GM23248 (cell line): Measurements from ENCODE around the gene CCNG2. TPM values are rescaled to one million over a fixed set of nuclear protein-coding genes. Genes with fewer than 3 reads are reported as not detected.

Experiments
- DNase-seq: peaks from one replicate; pipeline ENCODE4 v3.0.0-alpha.2; 2015
- H2AFZ ChIP-seq: fragments of 200-600 bp; sonication (generic); 2 replicates; pipeline ENCODE4 v1.6.1; 2016; ENCODE audit warnings: antibody characterized with exemption
- H3F3A ChIP-seq: fragments of 200-600 bp; sonication (generic); 2 replicates; pipeline ENCODE4 v1.6.1; 2016; ENCODE audit warnings: mild to moderate bottlenecking, antibody characterized with exemption, mixed run types; ENCODE audit not compliant: insufficient read depth
- H3K27ac ChIP-seq: fragments of 200-600 bp; sonication (generic); 2 replicates; pipeline ENCODE4 v1.5.1; 2016; ENCODE audit warnings: mild to moderate bottlenecking
- H3K27me3 ChIP-seq: fragments of 200-600 bp; sonication (generic); replicated peaks from 2 replicates; pipeline ENCODE4 v1.6.1; 2016; ENCODE audit warnings: mild to moderate bottlenecking; ENCODE audit not compliant: insufficient read depth
- H3K36me3 ChIP-seq: fragments of 200-600 bp; sonication (generic); 2 replicates; pipeline ENCODE4 v1.6.1; 2016; ENCODE audit warnings: low read depth, mild to moderate bottlenecking
- H3K4me1 ChIP-seq: fragments of 200-600 bp; sonication (generic); 2 replicates; pipeline ENCODE4 v1.6.1; 2016; ENCODE audit warnings: mild to moderate bottlenecking; ENCODE audit not compliant: insufficient read depth
- H3K4me2 ChIP-seq: fragments of 200-600 bp; sonication (generic); one replicate; pipeline ENCODE4 v1.6.1; 2016; ENCODE audit warnings: mild to moderate bottlenecking; ENCODE audit not compliant: unreplicated experiment
- H3K4me3 ChIP-seq: fragments of 200-600 bp; sonication (generic); 2 replicates; pipeline ENCODE4 v1.5.1; 2016; ENCODE audit warnings: mild to moderate bottlenecking
- H3K79me2 ChIP-seq: fragments of 200-600 bp; sonication (generic); 2 replicates; pipeline ENCODE4 v1.6.1; 2016; ENCODE audit warnings: mild to moderate bottlenecking; ENCODE audit not compliant: insufficient read depth
- H3K9ac ChIP-seq: fragments of 200-600 bp; sonication (generic); 2 replicates; pipeline ENCODE4 v1.6.1; 2016; ENCODE audit warnings: mild to moderate bottlenecking
- H3K9me2 ChIP-seq: fragments of 200-600 bp; sonication (generic); 2 replicates; pipeline ENCODE4 v1.6.1; 2016; ENCODE audit warnings: mixed run types, mild to moderate bottlenecking, moderate library complexity; ENCODE audit not compliant: insufficient read depth
- H3K9me3 ChIP-seq: fragments of 200-600 bp; sonication (generic); one replicate; pipeline ENCODE4 v1.6.1; 2017; ENCODE audit warnings: low read depth
- H4K20me1 ChIP-seq: fragments of 200-600 bp; sonication (generic); 2 replicates; pipeline ENCODE4 v1.6.0; 2016; ENCODE audit not compliant: insufficient read depth
- EZH2 ChIP-seq: fragments of 200-600 bp; sonication (generic); IDR thresholded peaks from 2 replicates; pipeline ENCODE4 v1.6.1; 2018; ENCODE audit warnings: antibody characterized with exemption, mild to moderate bottlenecking; ENCODE audit not compliant: insufficient read depth, poor library complexity, severe bottlenecking
- EZH2phosphoT487 ChIP-seq: fragments of 200-600 bp; sonication (generic); IDR thresholded peaks from 2 replicates; pipeline ENCODE4 v1.6.1; 2018; ENCODE audit warnings: antibody characterized with exemption, moderate library complexity, mild to moderate bottlenecking, low read depth; ENCODE audit not compliant: insufficient read depth
- WGBS, 2 experiments: methylation state at CpG; one replicate each; pipeline ENCODE4 v1.1.6; 2015 to 2017; ENCODE audit warnings: low lambda C conversion rate in 2 of 2, low coverage in 1 of 2; ENCODE audit errors: missing lambda C conversion rate in 2 of 2; 5-methylcytosine and 5-hydroxymethylcytosine counted together
- in situ Hi-C: fragments of 300-500 bp; cut with MboI; formaldehyde crosslinking; loops from 2 replicates; pipeline ENCODE4 v1.15.0; 2020
- polyA plus RNA-seq: library from polyadenylated mRNA; unstranded; fragments of >200 nt; fragmentation: Nextera tagmentation; extraction: Ambion mirVana; gene quantifications from 2 replicates; pipeline ENCODE4 v1.2.1, GENCODE V29; 2016
- total RNA-seq: library from RNA; depleted of rRNA; stranded (reverse); fragments of >200 nt; shearing (Covaris generic); gene quantifications from 2 replicates; pipeline ENCODE4 v1.2.3, GENCODE V29; 2014

Gene CCNG2
- total and polyA plus RNA-seq, 2 experiments from 2014 or later: 32.6 to 40.0 TPM

DNA sequence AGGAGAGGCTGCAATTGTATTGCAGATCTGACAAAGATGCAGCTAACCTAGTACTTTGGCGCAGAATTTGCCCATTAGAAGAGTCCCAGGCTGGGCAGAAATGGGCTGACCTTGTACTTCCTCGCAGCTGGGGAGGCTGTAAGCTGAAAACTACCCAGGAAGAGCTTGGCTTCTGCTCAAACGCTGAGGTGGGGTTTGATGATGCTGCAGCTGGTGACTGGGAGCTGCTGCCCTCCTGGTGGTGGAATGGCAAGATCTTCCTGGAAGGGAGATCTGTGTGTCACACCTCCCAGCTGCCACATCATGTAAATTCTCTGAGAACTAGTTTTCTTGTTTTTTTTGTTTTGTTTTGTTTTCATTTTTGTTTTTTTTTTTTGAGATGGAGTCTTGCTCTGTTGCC, 17.4 kb downstream of the CCNG2 start:
- in situ Hi-C loops: no loop called here
- WGBS, 2 experiments: 84 to 91% methylated on average over 3 of the region's 3 CpGs
- TF ChIP-seq EZH2: no peak
- TF ChIP-seq EZH2phosphoT487: no peak
- Histone ChIP-seq H3F3A (peaks cover 34% of the 10 kb centered on the region), H3K4me2 (no peak overlapping the region), H3K4me3 (no peak overlapping the region), H3K36me3 (peaks cover 13% of the 10 kb centered on the region), H3K9me3 (no peaks in the 10 kb centered on the region), H4K20me1 (no peaks in the 10 kb centered on the region), H3K27me3 (no peaks in the 10 kb centered on the region; the same call in 1 of the 2 replicates), H3K27ac (no peak overlapping the region), H3K79me2 (no peaks in the 10 kb centered on the region), H2AFZ (no peak overlapping the region), H3K9ac (no peak overlapping the region), H3K9me2 (no peaks in the 10 kb centered on the region), H3K4me1 (peaks cover 34% of the 10 kb centered on the region)
- DNase-seq: peak; percentile 82

DNA sequence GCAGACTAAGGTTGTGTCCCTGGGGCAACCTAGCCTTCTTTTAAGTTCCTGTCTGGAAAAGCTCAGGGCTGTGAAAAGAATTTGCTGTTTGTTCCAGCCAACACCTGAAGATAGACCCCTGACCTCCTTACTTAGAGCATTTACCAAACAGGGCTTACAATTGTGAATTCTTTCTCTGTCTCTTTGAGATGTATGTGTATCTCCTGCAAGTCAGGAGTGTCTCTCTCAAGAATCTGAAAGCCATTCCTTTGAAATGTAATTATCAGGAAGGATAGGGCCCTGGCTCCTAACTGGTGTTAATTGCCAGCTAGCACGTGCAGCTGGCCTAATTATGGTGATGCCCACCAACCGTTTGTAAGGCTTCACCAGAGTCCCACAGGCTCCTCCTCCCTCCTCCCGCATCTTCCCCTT, 18.2 kb downstream of the CCNG2 start:
- Histone ChIP-seq H3K9me3 (no peaks in the 10 kb centered on the region), H4K20me1 (no peaks in the 10 kb centered on the region), H3F3A (peaks cover 26% of the 10 kb centered on the region), H3K36me3 (peaks cover 5% of the 10 kb centered on the region), H3K4me1 (peaks cover 34% of the 10 kb centered on the region), H3K79me2 (no peaks in the 10 kb centered on the region), H3K9me2 (no peaks in the 10 kb centered on the region), H3K27me3 (no peaks in the 10 kb centered on the region; the same call in 1 of the 2 replicates), H3K4me3 (no peak overlapping the region), H3K27ac (no peak overlapping the region), H2AFZ (no peak overlapping the region), H3K4me2 (no peak overlapping the region), H3K9ac (no peak overlapping the region)
- WGBS, 2 experiments: 85 to 92% methylated on average over 3 of the region's 3 CpGs
- in situ Hi-C loops: no loop called here
- DNase-seq: no peak
- TF ChIP-seq EZH2phosphoT487: no peak
- no peak for TF ChIP-seq EZH2

DNA sequence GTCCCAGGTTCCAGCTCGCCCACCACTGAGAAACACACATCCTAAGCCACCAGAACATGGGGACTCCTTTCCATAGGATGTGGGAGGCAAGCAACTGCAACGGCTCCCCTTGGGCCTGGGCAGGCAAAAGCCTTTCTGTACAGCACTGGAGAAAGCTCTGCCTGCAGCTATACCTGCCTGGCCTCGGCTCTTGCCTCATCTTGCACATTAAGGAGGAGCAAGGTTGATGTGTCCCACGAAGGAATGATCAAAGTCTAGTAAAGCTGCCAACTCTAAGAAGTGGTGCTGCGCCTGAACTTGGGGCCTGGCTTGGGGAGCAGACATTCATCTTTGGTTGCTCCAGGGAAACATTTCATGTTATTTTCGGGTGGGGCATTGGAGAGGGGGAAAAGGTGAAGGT, 19.6 kb downstream of the CCNG2 start:
- Histone ChIP-seq H3K9me3 (no peaks in the 10 kb centered on the region), H3K4me3 (no peak overlapping the region), H3K4me1 (peaks cover 23% of the 10 kb centered on the region), H2AFZ (no peak overlapping the region), H3K36me3 (no peaks in the 10 kb centered on the region), H3K9ac (no peak overlapping the region), H4K20me1 (no peaks in the 10 kb centered on the region), H3K27ac (no peak overlapping the region), H3K79me2 (no peaks in the 10 kb centered on the region), H3K27me3 (no peaks in the 10 kb centered on the region; the same call in 1 of the 2 replicates), H3K9me2 (no peaks in the 10 kb centered on the region), H3F3A (peaks cover 12% of the 10 kb centered on the region), H3K4me2 (no peak overlapping the region)
- in situ Hi-C loops: no loop called here
- DNase-seq: no peak
- TF ChIP-seq EZH2: no peak
- TF ChIP-seq EZH2phosphoT487: no peak
- WGBS, 2 experiments: 80 to 87% methylated on average over 6 of the region's 6 CpGs

DNA sequence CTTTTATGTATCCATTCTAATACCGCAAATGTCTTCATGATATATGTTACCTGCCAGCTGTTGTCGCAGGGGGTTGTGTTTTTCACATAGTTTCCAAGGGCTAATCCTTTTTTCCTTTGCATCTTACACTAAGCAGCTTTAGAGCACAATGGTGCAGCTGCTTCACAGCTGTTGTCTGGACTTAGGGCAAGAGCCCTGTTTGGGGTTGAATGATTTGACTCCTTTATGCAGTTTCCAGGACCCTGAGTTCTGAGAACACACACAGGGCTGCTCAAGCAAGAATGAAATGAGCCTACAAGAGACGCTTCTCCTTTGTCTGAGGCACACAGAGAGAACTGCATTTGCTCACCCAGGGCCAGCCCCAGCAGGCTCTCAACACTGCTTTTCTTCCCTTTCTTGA, 20.2 kb downstream of the CCNG2 start:
- Histone ChIP-seq H3F3A (peaks cover 6% of the 10 kb centered on the region; the same call in 1 of the 2 replicates), H3K36me3 (no peaks in the 10 kb centered on the region), H3K27ac (no peak overlapping the region), H3K9ac (no peak overlapping the region), H4K20me1 (no peaks in the 10 kb centered on the region), H3K9me3 (no peaks in the 10 kb centered on the region), H2AFZ (no peak overlapping the region), H3K4me2 (no peak overlapping the region), H3K79me2 (no peaks in the 10 kb centered on the region), H3K4me1 (peaks cover 17% of the 10 kb centered on the region), H3K27me3 (no peaks in the 10 kb centered on the region; the same call in 1 of the 2 replicates), H3K4me3 (no peak overlapping the region), H3K9me2 (no peaks in the 10 kb centered on the region)
- TF ChIP-seq EZH2phosphoT487 (no peak), EZH2 (no peak)
- WGBS, 2 experiments: 95% methylated on average over 3 of the region's 3 CpGs
- in situ Hi-C loops: no loop called here
- no peak for DNase-seq

DNA sequence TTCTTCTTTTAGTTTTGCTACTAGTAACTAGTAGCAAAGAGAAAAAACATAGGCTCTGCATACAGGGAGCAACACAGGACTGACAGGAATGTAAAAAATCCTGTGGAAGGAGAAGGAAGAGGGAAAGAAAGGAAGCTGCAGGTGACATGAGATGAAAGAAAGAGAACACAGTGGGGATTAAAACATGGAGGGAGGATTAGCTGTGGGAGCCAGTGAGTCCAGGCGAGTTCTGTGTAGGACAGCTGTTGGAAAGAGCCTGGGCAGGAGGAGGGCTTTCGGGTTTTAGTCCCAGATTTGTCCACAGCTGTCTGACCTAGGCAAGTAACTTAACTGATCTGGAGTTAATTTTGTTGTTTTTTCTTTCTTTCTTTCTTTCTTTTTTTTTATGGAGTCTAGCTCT, 21.6 kb downstream of the CCNG2 start:
- Histone ChIP-seq H4K20me1 (no peaks in the 10 kb centered on the region), H3K27me3 (no peaks in the 10 kb centered on the region; the same call in 1 of the 2 replicates), H3K9me3 (no peaks in the 10 kb centered on the region), H3K4me2 (no peak overlapping the region), H3K36me3 (no peaks in the 10 kb centered on the region), H3K9me2 (no peaks in the 10 kb centered on the region), H3F3A (no peaks in the 10 kb centered on the region), H3K4me1 (peaks cover 9% of the 10 kb centered on the region), H2AFZ (no peak overlapping the region), H3K79me2 (no peaks in the 10 kb centered on the region), H3K9ac (no peak overlapping the region), H3K4me3 (no peak overlapping the region), H3K27ac (no peak overlapping the region)
- TF ChIP-seq EZH2phosphoT487 (no peak), EZH2 (no peak)
- WGBS, 2 experiments: 82 to 83% methylated on average over 2 of the region's 2 CpGs
- in situ Hi-C loops: no loop called here
- DNase-seq: no peak
